HG02870 (cell line): Measurements from ENCODE around the gene HSPG2.
"Not testable (repeated sequence)": the region's sequence is repeated elsewhere in the genome, so short reads cannot be mapped to it uniquely, and the experiment has no call there.

Source experiments
- ATAC-seq: cut with Tn5 transposase; IDR thresholded peaks from one replicate; pipeline ENCODE4 v1.9.1; 2021; ENCODE audit warnings: mild to moderate bottlenecking, moderate library complexity; ENCODE audit not compliant: unreplicated experiment

Gene HSPG2

DNA sequence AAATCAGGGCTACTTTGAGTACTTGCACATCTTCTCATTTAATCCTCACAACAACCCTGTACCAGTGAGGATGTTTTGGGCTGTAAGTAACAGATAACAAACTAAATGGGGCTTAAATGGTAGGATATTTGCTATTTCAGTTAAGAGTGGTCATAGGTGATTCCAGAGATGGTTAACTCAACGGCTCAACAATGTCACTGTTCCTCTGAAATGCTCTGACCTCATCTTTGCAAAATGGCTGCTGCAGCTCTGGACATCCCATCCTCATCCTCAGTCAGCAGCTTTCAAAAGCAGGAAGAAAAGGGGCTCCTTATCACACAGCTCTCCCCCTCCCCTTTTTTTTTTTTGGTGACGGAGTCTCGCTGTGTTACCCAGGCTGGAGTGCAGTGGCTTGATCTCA is 123.6 kb downstream of the HSPG2 start:
- no peak for ATAC-seq

- ATAC-seq: no peak
These were observed 125.2 kb downstream of the HSPG2 start, which contains the start of gene LDLRAD2 for GRCh38 chr1:21811875-21812305. Gene LDLRAD2, plus strand, starts transcription at chr1:21812265. Its CDS starts 187 bp downstream, at chr1:21812452.

DNA sequence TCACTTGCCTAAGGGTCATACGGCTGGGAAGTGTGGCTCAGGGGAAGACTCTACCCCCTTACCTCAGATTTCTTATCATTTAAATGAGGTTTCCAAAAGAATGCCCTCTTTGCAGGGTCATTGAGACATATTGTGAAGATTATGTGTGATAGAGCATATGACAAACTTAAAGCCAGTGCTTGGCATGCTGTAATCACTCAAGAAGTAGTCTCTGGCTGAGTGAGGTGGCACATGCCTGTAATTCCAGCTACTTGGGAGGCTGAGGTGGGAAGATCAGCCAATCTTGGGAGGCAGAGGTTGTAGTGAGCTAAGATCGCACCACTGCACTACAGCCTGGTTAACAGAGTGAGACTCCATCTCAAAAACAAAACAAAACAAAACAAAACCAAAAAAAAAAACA is 132.6 kb downstream of the HSPG2 start:
- no peak for ATAC-seq

DNA sequence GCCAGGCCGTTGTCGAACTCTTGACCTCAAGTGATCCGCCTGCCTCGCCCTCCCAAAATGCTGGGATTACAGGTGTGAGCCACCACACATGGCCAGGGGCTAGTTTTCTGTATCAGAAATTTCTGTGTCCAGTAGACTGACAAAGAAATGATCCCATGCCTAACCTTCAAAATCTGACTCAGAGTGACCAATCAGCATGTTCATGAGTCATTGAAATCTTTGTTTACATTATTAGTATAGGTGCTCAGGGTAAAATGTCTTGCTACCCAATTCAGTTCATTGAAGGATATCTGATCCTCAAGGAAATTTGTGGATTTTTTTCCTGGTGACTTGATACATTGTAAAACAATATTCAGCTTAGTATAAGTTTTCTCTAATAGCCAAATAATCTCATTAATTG is 136.0 kb downstream of the HSPG2 start:
- ATAC-seq: no peak

DNA sequence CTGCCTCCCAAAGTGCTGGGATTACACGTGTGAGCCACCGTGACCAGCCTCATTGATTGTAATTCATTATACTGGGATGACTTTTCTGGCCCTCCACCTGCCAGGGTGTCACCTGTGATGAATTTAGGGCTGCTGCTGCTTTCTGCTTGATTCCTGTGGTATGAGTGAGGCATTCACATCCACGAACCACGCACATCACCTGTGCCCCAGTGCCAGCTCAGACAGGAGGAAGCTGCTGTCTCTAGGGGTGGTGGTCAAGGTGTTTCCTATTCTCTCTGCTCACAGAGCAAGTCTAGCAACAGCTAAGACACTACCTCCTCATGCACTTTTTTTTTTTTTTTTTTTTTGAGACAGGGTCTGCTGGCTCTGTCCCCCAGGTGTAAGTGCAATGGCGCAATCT is 137.4 kb downstream of the HSPG2 start:
- no peak for ATAC-seq

DNA sequence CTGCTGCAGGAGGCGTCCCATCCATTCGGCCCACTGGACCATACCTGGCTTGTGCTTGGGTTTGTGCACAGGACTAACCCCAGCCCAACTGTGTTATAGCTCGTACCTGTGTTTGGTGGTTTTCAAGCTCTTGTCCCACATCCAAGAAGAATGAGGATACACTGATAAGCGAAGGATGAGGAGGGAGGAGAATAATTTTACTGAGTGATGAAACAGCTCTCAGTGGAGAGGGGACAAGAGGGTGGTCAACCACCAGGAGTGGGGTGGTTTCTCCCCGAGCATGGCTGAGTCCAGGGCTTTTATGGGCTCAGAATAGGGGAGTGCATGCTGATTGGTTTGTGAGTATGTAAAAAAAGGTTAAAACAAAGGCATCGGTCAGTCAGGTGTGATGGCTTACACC is 142.0 kb downstream of the HSPG2 start:
- no peak for ATAC-seq

DNA sequence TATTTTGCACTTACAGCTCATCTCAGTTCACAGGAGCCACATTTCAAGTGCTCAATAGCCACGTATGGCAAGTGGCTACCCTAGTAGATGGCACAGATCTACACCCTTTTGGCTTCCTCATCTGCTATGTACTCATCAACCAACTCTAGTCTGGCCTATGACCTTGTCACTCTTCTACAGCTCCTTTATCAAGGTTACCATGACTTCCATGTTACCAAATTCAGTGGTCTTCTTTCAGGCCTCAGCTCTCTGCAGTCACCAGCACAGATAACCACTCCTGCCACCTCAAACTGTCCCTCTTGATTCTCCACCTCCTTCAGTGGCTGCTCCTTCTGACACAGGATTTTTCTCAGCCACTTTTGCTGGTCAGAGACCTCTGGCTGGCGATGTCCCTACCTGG is 142.5 kb downstream of the HSPG2 start:
- ATAC-seq: no peak

DNA sequence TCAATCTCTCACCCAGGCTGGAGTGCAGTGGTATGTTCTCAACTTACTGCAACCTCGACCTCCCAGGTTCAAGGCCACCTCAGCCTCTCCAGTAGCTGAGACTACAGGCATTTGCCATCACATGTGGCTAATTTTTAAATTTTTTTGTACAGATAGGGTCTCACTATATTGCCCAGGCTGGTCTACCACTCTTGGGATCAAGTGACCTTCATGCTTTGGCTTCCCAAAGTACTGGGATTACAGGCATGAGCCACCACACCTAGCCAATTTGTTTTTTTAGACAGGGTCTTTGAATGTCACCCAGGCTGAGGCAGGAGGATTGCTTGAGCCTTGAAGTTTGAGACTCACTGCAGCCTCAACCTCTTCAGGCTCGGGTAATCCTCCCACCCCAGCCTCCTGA is 144.0 kb downstream of the HSPG2 start:
- ATAC-seq: no peak

- ATAC-seq: no peak
These were observed 150.5 kb downstream of the HSPG2 start for GRCh38 chr1:21786640-21787039.

- ATAC-seq: not testable (repeated sequence)
These were observed 151.3 kb downstream of the HSPG2 start for GRCh38 chr1:21785764-21786163.

DNA sequence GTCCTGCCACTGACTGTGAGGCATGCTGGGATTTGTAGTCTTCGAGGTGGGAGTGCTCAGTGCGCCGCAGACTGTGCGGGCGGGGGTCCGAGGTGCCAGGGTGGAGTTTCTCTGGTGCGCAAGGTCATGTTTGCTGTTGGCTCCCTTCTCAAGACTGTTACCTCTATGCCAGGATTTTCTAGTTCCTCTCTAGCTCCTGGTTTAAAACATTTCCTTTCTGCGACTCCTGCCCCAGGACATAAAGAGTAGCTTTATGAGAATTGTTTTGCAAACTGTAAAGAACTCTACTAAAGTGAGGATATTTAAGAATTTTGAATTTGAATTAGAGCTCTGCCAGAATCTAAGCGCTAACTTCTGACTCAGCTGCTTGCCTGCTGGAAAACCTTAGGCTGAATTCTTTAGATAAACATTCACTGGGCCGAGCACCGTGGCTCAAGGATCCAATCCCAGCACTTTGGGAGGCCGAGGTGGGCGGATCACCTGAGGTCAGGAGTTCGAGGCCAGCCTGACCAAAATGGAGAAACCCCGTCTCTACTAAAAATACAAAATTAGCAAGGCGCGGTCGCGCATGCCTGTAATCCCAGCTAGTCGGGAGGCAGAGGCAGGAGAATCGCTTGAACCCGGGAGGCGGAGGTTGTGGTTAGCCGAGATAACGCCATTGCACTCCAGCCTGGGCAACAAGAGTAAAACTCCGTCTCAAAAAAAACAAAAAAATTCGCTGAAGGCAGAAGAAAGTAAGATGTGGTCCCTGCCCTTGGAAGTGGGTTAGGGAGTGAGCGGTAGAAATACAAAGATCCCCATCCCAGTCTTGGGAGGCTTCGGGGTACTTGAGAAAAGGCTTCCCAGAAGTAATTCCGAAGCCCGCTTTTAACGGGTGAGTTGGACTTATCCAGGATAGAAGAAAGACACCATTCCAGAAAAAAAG is 153.2 kb downstream of the HSPG2 start:
- ATAC-seq: no peak

DNA sequence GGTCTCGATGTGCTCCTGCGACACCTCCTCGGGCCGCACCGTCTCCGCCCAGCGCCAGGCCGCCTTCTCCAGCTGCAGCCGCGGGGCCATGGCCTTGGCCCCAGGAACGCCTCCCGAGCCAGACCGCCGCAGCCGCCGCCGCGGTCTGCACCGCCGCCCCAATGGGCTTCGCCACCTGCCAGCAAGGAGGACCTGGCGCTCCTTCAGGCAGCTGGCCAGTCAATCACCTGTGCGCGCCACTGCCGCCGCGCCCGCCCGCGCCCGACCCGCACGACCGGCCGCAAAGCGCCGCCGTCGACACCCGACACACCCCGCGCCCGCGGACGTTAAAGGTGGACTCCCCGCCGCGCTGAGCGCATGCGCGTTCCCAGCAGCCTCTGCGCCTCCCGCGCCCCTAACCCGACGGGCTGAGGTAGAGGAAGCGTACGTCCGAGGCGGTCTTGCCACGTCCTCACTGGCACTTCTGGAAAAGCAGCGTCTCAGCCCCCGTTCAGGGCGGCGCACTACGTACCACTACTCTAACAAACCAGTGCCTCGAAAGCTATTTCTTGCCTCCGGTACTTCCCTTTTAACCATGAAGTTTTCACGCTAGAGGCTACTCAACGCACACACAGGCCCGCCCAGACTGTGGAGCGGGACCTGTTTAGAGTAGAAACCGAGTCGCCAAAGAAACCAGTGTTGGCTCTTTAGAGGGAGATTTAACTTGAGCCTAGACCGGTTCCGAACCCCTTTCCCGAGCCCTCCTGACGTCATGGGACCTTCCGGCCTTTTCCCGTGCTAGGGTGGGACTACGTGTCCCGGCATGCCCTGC is 154.0 kb downstream of the HSPG2 start, which contains the start of gene USP48:
TSS of gene USP48 (minus strand) at position 282 of the 811 bp plus-strand sequence. CDS start at position 90, 192 bp downstream.
- peak; percentile 50 for ATAC-seq

- peak; percentile 19 for ATAC-seq
These were observed 154.7 kb downstream of the HSPG2 start for GRCh38 chr1:21782349-21782867.

DNA sequence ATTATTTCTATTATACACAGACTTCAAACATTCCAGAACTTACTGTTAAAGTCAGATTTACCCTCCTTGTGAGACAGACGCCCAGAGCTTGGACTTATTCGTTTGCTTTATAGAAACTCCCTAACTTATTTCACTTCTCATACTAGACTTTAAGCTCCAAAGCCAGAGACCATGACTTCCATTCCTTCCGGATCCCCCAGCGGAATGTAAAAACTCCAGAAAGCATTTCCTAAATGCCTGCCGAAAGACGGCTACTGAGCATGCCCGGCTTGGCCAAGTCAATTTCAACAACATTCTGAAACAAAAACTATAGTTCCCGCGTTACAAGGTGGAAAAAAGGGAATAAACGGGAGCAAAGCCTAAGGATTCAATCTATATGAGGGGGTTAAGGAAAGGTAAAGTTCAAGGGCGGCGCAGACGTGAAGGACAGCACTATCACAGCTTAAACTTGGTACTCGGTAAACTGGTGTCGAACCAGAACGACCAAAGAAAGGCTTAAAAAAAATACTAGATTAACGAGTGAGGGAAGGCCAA is 155.2 kb downstream of the HSPG2 start:
- ATAC-seq: no peak

GRCh38 chr1:21779613-21780521 is 157.2 kb downstream of the HSPG2 start:
- ATAC-seq: peak; percentile 44

DNA sequence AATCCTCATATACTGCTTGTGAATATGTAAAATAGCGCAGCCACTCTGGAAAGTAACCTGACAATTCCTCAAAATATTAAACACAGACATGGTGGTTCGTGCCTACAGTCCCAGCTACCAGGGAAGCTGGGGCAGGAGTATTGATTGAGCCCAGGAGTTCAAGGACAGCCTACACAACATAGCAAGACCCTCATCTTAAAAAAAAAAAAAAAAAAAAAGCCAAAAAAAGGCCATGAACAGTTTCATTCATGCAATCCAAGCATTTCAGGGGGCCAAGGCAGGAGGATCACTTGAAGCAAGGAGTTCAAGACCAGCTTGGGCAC is 158.7 kb downstream of the HSPG2 start:
- no peak for ATAC-seq

DNA sequence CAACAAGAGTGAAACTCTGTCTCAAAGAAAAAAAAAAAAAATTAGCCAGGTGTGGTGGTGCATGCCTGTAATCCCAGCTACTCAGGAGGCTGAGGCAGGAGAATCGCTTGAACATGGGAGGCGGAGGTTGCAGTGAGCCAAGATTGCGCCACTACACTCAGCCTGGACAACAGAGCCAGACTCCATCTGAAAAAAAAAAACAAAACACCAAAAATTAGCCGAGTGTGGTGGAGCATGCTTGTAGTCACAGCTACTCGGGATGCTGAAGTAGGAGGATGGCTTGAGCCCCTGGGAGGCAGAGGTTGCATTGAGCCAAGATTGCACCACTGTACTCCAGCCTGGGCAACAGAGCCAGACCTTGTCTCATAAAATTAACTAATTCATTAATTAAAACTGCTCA is 160.2 kb downstream of the HSPG2 start:
- not testable (repeated sequence) for ATAC-seq

DNA sequence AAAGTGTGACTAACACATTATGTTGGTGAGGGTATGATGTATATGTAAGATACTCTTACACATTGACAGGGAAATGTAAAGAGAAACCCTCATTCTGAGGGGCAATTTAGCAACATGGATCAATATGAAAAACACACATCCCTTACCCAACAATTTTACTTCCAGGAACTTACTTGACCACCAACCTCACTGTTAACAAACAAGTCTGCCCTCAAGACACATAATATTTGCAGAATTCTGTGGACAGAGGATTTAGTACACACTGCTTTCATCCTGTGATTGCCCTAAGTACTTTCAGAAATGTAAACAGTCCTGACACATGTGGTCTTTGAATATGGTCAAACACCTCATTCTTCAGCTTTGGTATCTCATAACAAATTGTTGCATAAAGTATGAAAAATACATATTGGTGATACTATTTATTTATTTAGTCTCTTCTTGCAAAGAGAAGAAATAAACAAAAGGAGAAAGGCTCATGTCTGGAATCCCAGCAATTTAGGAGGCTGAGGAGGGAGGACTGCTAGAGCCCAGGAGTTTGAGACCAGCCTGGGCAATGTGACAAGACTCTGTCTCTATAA is 161.0 kb downstream of the HSPG2 start:
- ATAC-seq: no peak

DNA sequence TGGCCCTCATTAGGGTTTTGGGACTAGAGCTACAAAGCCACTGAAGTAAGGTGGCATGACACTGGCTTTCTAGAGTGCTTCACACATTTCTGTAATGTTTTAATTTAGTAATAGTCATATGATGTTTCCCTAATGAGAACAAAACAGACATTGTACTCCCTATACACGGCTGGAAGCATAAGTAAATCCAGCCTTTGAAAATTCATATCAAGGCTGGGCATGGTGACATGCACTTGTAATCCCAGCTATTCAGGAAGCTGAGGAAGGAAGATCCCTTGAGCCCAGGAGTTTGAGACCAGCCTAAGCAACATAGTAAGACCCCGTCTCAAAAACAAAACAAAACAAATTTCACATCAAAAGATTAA is 161.6 kb downstream of the HSPG2 start:
- no peak for ATAC-seq
